Measurements from ENCODE around the gene TNNC2.
"Not testable (repeated sequence)": the region's sequence is repeated elsewhere in the genome, so short reads cannot be mapped to it uniquely, and the experiment has no call there.

TNNC2 gene

DNA sequence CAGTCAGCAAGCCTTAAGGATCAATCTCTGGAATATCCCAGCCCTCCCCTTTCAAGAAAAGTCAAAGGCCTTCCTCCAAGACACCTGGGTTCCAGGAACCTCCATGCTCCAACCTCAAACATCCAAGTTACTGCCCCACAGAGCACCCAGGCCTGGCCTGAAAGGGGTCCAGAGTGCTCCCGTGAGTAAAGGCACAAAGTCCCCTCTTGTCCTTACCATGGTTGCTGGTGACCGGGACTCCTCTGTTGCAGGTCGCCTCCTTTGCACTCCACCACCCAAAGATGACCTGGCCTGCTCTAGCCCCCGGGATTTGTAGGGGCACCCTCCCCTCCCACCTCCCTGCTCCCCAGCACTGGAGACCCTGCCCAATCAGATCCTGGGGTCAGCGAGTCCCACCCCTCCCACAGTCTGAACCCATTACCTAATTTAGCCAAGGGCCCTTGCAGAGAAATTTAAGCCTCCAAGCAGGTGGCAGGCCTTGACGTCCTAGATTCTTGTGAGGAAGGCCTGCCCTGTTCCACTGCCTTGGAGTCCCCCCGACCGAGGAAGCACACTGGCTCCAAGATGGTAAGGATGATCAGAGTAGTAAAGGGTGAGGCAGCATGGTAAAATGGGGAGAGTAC lies at the start of gene TNNC2:
Gene TNNC2, minus strand, starts transcription at position 283 of the 623 bp plus-strand sequence. Its CDS starts 64 bp downstream, at position 219.
- Mint-ChIP-seq H3K36me3 (ENCODE audit: insufficient read depth) (peaks cover 4% of the 10 kb centered on the region), H3K4me3 (no peak within 1 kb of the TSS), H3K27ac (ENCODE audit: low read depth) (no peak within 1 kb of the TSS), H3K9me3 (no peaks in the 10 kb centered on the region), H3K27me3 (peaks cover 31% of the 10 kb centered on the region), H3K4me1 (peaks cover 15% of the 10 kb centered on the region)
- no peak for ATAC-seq (replicated peaks; ENCODE audit: extremely low read depth, poor library complexity, severe bottlenecking)
- no peak for DNase-seq (ENCODE audit: low spot score in 2 of 2)

DNA sequence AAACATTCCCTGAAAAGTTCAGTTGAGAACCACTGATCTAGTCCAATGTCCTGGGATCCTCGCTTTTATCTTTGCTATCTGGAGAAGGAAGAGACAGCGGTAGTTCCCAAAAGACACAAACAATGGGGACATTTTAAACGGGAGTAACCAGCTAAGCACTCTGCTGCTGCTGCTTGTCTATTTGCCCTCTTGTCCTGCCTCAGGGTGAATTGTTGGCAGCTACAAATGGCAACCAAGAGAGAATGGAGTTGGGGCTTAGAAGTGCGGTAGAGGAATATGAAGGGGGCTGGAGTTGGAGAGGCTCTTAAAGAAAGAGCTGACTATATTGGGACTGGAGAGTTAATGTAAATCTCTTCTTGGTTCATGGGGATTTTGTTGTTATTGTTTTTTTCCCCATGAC lies 47.5 kb upstream of the TNNC2 start:
- Mint-ChIP-seq H3K36me3 (ENCODE audit: insufficient read depth) (peaks cover 2% of the 10 kb centered on the region), H3K4me1 (no peaks in the 10 kb centered on the region), H3K27me3 (no peaks in the 10 kb centered on the region), H3K27ac (ENCODE audit: low read depth) (no peak overlapping the region), H3K9me3 (no peaks in the 10 kb centered on the region), H3K4me3 (no peak overlapping the region)
- no peak for ATAC-seq (replicated peaks; ENCODE audit: extremely low read depth, poor library complexity, severe bottlenecking)
- no peak for DNase-seq (ENCODE audit: low spot score in 2 of 2)

DNA sequence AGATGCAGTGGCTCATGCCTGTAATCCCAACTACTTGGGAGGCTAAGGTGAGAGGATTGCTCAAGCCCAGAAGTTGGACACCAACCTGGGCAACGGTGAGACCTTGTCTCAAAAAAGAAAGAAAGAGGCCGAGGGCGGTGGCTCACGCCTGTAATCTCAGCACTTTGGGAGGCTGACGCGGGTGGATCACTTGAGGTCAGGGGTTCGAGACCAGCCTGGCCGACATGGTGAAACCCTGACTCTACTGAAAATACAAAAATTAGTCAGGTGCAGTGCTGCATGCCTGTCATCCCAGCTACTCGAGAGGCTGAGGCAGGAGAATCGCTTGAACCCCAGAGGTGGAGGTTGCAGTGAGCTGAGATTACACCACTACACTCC lies 47.0 kb upstream of the TNNC2 start:
- not testable (repeated sequence) for ATAC-seq (replicated peaks; ENCODE audit: extremely low read depth, poor library complexity, severe bottlenecking); H3K9me3 Mint-ChIP-seq; H3K4me1 Mint-ChIP-seq; H3K36me3 Mint-ChIP-seq (ENCODE audit: insufficient read depth); H3K4me3 Mint-ChIP-seq; DNase-seq (ENCODE audit: low spot score in 2 of 2); H3K27ac Mint-ChIP-seq (ENCODE audit: low read depth); H3K27me3 Mint-ChIP-seq

DNA sequence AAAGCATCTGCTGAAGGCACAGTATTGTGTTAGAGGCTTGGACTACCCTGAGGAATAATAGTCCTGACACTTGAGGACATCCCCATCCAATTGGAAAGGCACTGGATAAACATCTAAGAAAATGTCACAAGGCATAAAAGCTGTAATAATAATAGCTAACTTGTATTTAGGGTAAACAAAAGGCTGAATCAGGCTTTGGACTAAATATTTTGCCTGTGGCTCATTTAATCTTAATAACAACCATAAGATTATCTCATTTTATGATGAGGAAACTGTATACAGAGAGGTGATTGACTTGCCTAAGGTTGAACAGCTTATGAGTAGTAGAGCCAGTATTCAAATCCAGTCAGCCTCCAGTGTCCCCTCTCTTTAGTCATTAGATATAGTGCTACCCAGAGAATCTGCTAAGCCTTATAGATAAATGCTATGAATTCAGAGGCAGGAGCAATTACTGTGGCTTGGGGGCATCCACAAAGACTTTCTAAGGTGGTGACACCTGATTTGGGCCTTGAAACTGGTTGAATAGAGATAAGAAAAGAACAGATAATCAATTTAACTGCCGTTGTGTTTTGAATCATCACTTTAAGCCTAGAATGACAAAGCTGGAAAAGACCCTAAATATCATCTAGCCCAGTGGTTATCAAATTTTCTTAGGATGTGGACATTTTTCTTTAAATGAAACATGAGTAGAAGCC lies 46.4 kb upstream of the TNNC2 start:
- DNase-seq (ENCODE audit: low spot score in 2 of 2) (no peak), ATAC-seq (replicated peaks; ENCODE audit: extremely low read depth, poor library complexity, severe bottlenecking) (no peak)
- H3K4me3 Mint-ChIP-seq = no peak overlapping the region
- no peaks in the 10 kb centered on the region for H3K4me1 Mint-ChIP-seq
- H3K27ac Mint-ChIP-seq (ENCODE audit: low read depth) = no peak overlapping the region
- peaks cover 5% of the 10 kb centered on the region for H3K36me3 Mint-ChIP-seq (ENCODE audit: insufficient read depth)
- H3K27me3 Mint-ChIP-seq = no peaks in the 10 kb centered on the region
- H3K9me3 Mint-ChIP-seq = no peaks in the 10 kb centered on the region

DNA sequence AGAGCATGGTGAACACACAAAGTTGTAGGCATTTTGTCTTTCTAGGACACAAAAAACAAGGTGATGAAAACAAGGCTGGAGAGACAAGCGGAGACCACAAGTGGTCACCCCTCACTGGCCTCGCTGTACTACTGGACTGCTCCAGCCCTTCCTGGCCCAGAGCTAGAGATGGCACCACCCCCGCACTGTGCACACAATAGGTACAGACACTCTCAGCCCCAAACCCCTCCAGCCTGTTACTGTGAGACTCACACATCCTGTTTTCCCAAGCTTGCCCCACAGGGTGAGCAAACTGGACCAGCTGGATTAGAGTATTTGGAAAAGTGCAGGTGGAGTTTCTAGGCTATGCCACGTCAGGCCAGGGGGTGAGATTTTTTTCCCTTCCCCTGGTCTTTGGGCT lies 45.5 kb upstream of the TNNC2 start:
- ATAC-seq (replicated peaks; ENCODE audit: extremely low read depth, poor library complexity, severe bottlenecking) (no peak), DNase-seq (ENCODE audit: low spot score in 2 of 2) (no peak)
- Mint-ChIP-seq H3K4me1 (no peaks in the 10 kb centered on the region), H3K9me3 (no peaks in the 10 kb centered on the region), H3K27me3 (no peaks in the 10 kb centered on the region), H3K27ac (ENCODE audit: low read depth) (no peak overlapping the region), H3K36me3 (ENCODE audit: insufficient read depth) (peaks cover 5% of the 10 kb centered on the region), H3K4me3 (no peak overlapping the region)

DNA sequence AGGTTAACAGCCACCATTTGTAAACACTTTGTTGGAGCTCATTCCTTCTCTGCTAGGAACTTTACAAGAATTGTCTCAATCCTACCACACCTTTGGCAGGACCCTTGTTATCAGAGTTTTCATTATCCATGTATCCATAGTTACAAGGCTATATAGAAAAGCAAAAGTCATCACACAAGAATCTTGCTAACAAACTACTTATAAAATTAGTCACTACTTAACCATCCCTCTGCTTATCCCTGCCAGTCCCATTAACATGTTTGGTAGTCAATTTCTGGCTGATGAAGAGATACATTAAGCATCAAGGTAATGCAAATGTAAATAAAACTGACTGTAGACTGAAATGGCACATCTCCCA lies 40.7 kb upstream of the TNNC2 start:
- ATAC-seq (replicated peaks; ENCODE audit: extremely low read depth, poor library complexity, severe bottlenecking) (no peak), DNase-seq (ENCODE audit: low spot score in 2 of 2) (no peak)
- H3K9me3 Mint-ChIP-seq = no peaks in the 10 kb centered on the region
- no peaks in the 10 kb centered on the region for H3K4me1 Mint-ChIP-seq
- H3K27ac Mint-ChIP-seq (ENCODE audit: low read depth) = no peak overlapping the region
- H3K36me3 Mint-ChIP-seq (ENCODE audit: insufficient read depth) = peaks cover 2% of the 10 kb centered on the region
- no peaks in the 10 kb centered on the region for H3K27me3 Mint-ChIP-seq
- no peak overlapping the region for H3K4me3 Mint-ChIP-seq

DNA sequence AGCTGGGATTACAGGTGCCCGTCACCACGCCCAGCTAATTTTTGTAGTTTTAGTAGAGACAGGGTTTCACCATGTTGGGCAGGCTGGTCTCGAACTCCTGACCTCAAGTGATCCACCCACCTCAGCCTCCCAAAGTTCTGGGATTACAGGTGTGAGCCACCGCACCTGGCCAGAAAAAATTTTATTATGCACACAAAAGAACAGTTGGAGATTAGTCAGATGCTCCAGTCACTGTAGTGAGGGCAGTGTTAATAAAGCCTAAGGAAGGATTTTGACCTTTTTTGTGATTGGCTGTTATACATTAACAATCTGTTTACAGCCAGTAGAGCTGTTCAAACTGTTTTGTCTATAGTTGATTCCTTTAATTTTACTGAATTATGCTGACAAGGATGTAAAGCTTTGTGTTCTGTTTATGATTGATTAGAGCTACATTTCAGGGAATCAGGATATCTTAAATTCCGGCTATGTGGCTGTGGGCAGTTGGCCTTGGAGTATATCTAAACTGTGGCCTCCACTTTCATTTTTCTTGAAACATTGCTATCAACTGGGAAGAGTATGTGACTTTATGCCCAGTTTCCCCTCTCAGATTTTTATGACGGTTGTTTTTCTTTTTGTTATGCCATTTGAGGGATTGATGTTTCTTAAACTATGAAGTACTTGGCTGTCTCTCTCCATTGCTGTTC lies 40.2 kb upstream of the TNNC2 start:
- Mint-ChIP-seq H3K9me3 (no peaks in the 10 kb centered on the region), H3K4me1 (no peaks in the 10 kb centered on the region), H3K27me3 (no peaks in the 10 kb centered on the region), H3K27ac (ENCODE audit: low read depth) (no peak overlapping the region), H3K4me3 (no peak overlapping the region), H3K36me3 (ENCODE audit: insufficient read depth) (peaks cover 5% of the 10 kb centered on the region)
- DNase-seq (ENCODE audit: low spot score in 2 of 2) = no peak
- ATAC-seq (replicated peaks; ENCODE audit: extremely low read depth, poor library complexity, severe bottlenecking) = no peak

DNA sequence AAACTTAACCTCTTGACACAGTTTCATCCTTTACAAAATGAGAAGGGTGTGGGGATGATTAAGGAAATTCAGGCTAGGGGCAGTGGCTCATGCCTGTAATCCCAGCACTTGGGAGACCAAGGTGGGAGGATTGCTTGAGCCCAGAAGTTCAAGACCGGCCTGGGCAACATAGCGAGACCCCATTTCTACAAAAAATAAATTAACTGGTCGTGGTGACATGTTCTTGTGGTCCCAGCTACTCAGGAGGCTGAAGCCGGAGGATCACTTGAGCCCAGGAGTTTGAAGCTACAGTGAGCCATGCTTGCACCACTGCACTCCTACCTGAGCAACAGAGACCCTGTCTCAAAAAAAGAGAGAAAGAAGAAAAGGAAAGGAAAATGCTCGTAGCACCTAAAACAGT lies 39.3 kb upstream of the TNNC2 start:
- H3K4me1 Mint-ChIP-seq = no peaks in the 10 kb centered on the region
- no peak overlapping the region for H3K27ac Mint-ChIP-seq (ENCODE audit: low read depth)
- no peaks in the 10 kb centered on the region for H3K9me3 Mint-ChIP-seq
- DNase-seq (ENCODE audit: low spot score in 2 of 2) (no peak), ATAC-seq (replicated peaks; ENCODE audit: extremely low read depth, poor library complexity, severe bottlenecking) (no peak)
- no peak overlapping the region for H3K4me3 Mint-ChIP-seq
- H3K27me3 Mint-ChIP-seq = no peaks in the 10 kb centered on the region
- H3K36me3 Mint-ChIP-seq (ENCODE audit: insufficient read depth) = peaks cover 5% of the 10 kb centered on the region

DNA sequence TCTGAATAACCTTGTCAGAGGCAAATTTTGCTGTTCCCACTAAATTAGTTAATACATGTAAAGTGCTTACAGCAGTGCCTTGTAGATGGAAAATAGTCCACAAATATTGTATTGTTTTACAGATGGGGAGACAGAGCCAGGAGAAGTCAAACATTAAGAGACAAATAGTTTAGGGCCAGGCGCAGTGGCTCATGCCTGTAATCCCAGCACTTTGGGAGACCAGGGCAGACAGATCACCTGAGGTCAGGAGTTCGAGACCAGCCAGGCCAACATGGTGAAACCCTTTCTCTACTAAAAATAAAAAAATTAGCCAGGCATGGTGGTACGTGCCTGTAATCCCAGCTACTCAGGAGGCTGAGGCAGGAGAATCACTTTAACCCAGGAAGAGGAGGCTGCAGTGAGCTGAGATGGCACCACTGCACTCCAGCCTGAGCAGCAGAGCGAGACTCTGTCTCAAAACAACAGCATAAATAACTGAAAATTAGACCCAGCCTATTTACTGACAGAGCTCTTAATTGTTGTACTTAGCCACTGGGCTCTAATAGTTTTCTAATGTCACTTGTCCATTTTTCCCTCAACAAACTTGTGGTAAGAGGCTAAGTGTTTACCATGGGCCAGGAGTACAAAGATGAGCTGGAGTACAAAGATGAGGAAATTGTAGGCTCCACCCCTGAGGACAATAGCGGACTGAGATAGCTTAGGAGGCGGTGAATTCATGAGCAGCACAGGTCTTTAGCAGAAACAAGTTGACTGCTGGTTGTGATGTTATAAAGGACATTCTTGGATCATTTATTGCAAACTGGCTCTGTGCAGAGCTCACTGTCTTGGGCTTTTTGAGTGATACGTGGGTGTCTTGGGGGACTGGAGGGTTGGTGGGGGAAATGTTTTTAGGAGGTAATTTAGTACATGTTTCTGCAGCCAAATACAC lies 36.7 kb upstream of the TNNC2 start:
- no peak for DNase-seq (ENCODE audit: low spot score in 2 of 2)
- Mint-ChIP-seq H3K27ac (ENCODE audit: low read depth) (no peak overlapping the region), H3K4me3 (no peak overlapping the region), H3K36me3 (ENCODE audit: insufficient read depth) (peaks cover 3% of the 10 kb centered on the region), H3K4me1 (peaks cover 8% of the 10 kb centered on the region), H3K27me3 (no peaks in the 10 kb centered on the region), H3K9me3 (no peaks in the 10 kb centered on the region)
- ATAC-seq (replicated peaks; ENCODE audit: extremely low read depth, poor library complexity, severe bottlenecking) = no peak

DNA sequence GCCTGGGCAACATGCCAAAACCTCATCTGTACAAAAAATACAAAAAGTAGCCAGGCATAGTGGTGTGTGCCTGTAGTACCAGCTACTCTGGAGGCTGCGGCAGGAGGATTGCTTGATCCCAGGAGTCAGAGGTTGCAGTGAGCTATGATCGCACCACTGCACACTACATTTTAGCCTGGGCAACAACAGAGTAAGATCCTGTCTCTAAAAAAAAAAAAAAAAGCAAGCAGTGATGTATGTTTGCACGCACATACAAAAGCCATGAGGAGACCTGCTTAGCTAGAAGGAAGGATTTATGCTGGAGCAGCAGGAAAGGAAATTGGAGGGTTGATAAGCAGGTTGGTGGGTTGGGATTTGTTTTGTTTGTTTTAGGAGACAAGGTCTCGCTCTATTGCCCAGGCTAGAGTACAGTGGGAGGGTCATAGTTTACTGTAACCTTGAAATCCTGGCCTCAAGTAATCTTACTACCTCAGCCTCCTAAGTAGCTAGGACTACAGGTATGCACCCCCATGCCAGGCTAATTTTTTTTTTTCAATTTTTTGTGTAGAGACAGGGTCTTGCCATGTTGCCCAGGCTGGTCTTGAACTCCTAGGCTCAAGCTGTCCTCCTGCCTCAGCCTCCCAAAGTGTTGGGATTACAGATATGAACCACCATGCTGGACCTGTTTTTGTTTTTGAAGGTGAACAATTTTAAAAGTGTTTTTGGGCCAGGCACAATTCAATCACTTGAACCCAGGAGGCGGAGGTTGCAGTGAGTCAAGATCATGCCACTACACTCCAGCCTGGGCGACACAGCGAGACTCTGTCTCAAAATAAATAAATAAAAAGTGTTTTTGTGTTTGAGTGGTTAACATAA lies 34.3 kb upstream of the TNNC2 start:
- no peak for DNase-seq (ENCODE audit: low spot score in 2 of 2)
- no peaks in the 10 kb centered on the region for H3K9me3 Mint-ChIP-seq
- H3K27ac Mint-ChIP-seq (ENCODE audit: low read depth) = no peak overlapping the region
- no peak for ATAC-seq (replicated peaks; ENCODE audit: extremely low read depth, poor library complexity, severe bottlenecking)
- peaks cover 25% of the 10 kb centered on the region for H3K4me1 Mint-ChIP-seq
- peaks cover 12% of the 10 kb centered on the region for H3K36me3 Mint-ChIP-seq (ENCODE audit: insufficient read depth)
- H3K4me3 Mint-ChIP-seq = no peak overlapping the region
- H3K27me3 Mint-ChIP-seq = no peaks in the 10 kb centered on the region

DNA sequence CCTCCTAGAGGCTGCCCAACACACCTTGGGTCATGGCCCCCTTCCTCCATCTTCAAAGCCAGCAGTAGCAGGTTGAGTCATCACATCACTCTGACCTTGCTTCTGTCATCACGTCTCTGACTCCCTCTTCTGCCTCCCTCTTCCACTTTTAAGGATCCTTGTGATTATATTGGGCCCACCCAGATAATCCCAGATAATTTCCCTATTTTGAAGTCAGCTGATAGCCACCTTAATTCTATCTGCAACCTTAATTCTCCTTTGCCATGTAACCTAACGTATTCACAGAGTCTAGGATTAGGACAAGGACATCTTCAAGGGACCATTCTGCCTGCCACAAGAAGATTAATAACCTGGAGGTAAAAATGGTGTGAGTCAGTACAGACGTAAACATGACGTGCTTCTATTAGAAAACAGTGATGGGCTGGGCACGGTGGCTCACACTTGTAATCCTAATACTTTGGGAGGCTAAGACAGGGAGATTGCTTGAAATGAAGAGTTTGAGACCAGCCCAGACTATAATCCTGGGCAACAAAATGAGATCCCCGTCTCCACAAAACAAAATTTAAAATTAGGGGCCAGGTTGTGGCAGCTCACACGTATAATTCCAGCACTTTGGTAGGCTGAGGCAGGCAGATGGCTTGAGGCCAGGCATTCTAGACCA lies 33.6 kb upstream of the TNNC2 start:
- Mint-ChIP-seq H3K9me3 (no peaks in the 10 kb centered on the region), H3K27ac (ENCODE audit: low read depth) (no peak overlapping the region), H3K4me3 (no peak overlapping the region), H3K4me1 (peaks cover 32% of the 10 kb centered on the region), H3K36me3 (ENCODE audit: insufficient read depth) (peaks cover 12% of the 10 kb centered on the region), H3K27me3 (no peaks in the 10 kb centered on the region)
- no peak for ATAC-seq (replicated peaks; ENCODE audit: extremely low read depth, poor library complexity, severe bottlenecking)
- DNase-seq (ENCODE audit: low spot score in 2 of 2) = no peak

All from central memory CD8-positive, alpha-beta T cell (primary cell).